Nephron (organoid): ENCODE measurements around the gene C22orf39.

ENCODE experiments used
- H3K27ac Mint-ChIP-seq, 3 experiments: 2 replicates each; pipeline ENCODE4 v1.8.0; 2020; ENCODE audit warnings: mixed read lengths in 3 of 3, mild to moderate bottlenecking in 2 of 3, moderate library complexity in 1 of 3
- H3K27me3 Mint-ChIP-seq: 2 replicates; pipeline ENCODE4 v1.8.0; 2021; ENCODE audit warnings: low read depth, mild to moderate bottlenecking, moderate library complexity, mixed read lengths
- H3K36me3 Mint-ChIP-seq: 2 replicates; pipeline ENCODE4 v1.8.0; 2020; ENCODE audit warnings: low read depth, mixed read lengths
- H3K4me1 Mint-ChIP-seq: 2 replicates; pipeline ENCODE4 v1.8.0; 2020; ENCODE audit warnings: mixed read lengths
- H3K4me3 Mint-ChIP-seq, 3 experiments: 2 replicates each; pipeline ENCODE4 v1.8.0; 2020; ENCODE audit warnings: mild to moderate bottlenecking in 3 of 3, mixed read lengths in 3 of 3, moderate library complexity in 2 of 3
- H3K9me3 Mint-ChIP-seq: 2 replicates; pipeline ENCODE4 v1.8.0; 2020; ENCODE audit warnings: mixed read lengths
- TF ChIP-seq, protein P1 (sequence below), 3 experiments: fragments of 200-600 bp; sonication (generic); IDR thresholded peaks; one replicate each; pipeline ENCODE4 v1.5.0; 2021; ENCODE audit warnings: antibody characterized with exemption in 3 of 3; ENCODE audit not compliant: unreplicated experiment in 3 of 3

Gene C22orf39

DNA sequence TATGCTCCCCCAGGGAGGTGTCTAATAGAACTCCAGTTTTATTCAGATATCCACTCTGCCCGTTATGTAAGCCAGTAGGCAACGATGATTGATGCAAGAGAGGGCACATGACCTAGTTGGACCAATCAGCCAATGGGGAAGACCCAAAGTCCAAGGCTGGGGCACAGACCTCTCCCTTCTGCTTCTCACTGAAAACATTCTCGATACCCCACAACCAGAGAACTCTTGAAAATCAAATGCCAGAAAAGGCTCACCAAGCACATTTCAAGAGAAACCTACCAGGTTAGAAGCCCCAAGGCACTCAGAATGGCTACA, 23.4 kb downstream of the C22orf39 start:
- H3K27ac Mint-ChIP-seq: no peak overlapping the region
- peaks cover 3% of the 10 kb centered on the region for H3K36me3 Mint-ChIP-seq
- TF ChIP-seq, protein P1, sequence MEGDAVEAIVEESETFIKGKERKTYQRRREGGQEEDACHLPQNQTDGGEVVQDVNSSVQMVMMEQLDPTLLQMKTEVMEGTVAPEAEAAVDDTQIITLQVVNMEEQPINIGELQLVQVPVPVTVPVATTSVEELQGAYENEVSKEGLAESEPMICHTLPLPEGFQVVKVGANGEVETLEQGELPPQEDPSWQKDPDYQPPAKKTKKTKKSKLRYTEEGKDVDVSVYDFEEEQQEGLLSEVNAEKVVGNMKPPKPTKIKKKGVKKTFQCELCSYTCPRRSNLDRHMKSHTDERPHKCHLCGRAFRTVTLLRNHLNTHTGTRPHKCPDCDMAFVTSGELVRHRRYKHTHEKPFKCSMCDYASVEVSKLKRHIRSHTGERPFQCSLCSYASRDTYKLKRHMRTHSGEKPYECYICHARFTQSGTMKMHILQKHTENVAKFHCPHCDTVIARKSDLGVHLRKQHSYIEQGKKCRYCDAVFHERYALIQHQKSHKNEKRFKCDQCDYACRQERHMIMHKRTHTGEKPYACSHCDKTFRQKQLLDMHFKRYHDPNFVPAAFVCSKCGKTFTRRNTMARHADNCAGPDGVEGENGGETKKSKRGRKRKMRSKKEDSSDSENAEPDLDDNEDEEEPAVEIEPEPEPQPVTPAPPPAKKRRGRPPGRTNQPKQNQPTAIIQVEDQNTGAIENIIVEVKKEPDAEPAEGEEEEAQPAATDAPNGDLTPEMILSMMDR (IDR thresholded peaks at IDR 0.05; ENCODE audit: unreplicated experiment in 3 of 3): no peak
- peaks cover 15% of the 10 kb centered on the region for H3K4me1 Mint-ChIP-seq
- no peaks in the 10 kb centered on the region for H3K9me3 Mint-ChIP-seq
- H3K27me3 Mint-ChIP-seq: no peaks in the 10 kb centered on the region
- no peak overlapping the region for H3K4me3 Mint-ChIP-seq

DNA sequence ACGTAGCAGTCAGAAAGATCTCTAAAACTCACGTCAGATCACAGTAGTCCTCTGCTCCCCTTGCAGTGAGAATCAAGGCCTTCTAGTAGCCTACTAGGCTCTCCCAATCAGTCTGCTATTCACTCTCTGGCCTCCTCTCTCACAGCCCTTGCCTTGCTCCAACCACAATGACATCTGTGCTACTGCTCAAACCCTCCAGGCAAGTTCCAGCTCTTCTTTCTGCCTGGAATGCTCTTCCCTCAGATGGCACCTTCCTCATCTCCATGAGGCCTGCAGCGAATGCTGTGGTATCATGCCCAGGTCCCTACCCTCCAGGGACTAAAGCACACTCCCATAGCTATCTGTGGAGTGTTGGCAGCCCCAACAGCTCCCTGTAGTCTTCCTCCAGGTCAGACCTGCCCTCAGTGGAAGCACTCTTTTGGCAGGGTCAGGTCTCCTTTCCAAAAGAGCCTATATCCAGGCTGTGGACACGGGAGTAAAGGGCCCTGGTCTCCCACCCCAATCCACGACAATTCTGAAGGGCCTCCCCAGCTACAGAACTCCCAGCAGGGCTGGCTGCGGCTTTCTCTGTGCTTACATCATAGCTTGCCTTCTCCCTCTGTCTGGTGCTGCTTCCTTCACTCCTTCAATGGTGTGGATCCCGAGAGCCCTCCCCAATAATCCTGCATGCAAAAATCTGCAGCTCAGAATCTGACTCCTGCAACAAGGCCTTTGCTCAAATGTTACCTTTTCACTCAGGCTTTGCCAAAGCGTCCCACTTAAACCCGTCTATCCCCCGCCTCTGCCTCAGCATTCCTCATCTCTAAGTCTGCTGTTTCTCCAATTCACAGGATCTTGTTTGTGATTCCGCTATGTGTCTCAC, 24.8 kb downstream of the C22orf39 start:
- Mint-ChIP-seq H3K36me3 (peaks cover 8% of the 10 kb centered on the region), H3K27ac (no peak overlapping the region), H3K4me3 (no peak overlapping the region), H3K27me3 (no peaks in the 10 kb centered on the region), H3K9me3 (no peaks in the 10 kb centered on the region), H3K4me1 (peaks cover 15% of the 10 kb centered on the region)
- TF ChIP-seq, protein P1 (IDR thresholded peaks at IDR 0.05; ENCODE audit: unreplicated experiment in 3 of 3): no peak

DNA sequence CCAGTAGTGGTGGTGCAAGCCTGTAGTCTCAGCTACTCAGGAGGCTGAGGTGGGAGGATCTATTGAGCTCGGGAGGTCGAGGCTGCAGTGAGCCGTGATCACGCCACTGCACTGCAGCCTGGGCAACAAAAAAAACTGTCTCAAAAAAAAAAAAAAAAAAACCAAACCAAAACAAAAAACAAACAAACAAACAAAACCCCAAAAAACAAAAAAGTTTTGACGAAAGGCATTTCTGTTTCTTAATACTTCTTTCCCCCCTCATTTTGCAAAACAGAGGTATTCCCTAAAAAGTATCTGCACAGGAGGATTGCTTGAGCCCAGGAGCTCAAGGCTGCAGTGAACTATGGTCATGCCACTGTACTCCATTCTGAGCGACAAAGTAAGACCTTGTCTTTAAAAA, 27.2 kb downstream of the C22orf39 start:
- Mint-ChIP-seq H3K4me3 (no peak overlapping the region), H3K4me1 (peaks cover 15% of the 10 kb centered on the region), H3K27ac (no peak overlapping the region), H3K36me3 (peaks cover 23% of the 10 kb centered on the region), H3K9me3 (peaks cover 4% of the 10 kb centered on the region), H3K27me3 (no peaks in the 10 kb centered on the region)
- TF ChIP-seq, protein P1 (IDR thresholded peaks at IDR 0.05; ENCODE audit: unreplicated experiment in 3 of 3): no peak

DNA sequence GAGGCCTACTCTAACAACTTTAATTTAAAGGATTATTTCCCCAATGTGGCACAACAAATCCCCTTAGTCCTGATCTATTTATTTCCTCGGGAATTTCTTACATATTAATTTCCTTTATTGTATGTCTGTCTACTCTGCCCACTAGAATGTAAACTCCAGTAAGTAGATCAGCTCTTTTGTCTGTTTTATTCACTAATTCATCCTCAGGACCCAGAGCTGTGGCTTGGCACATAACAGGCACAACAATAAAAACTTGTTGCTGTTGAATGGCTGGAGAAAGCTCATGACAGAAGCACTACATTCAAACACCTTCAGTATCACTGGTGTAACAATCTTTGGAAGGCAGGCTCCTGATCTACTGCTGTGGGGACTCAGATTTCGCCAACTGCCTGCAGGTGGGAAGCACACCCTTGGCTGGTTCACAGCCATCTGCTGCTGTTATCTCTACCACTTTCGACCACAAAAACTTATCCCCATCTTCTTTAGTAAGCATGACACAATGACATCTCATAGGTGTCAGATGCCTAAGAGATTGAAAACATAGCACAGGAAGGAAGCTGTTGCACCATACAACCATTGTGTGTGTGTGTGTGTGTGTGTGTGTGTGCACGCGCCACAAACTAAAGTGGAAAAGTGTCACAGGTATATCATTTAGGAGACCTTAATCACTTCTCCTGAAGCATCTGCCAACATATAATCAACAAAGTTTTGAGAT, 27.9 kb downstream of the C22orf39 start:
- TF ChIP-seq, protein P1 (IDR thresholded peaks at IDR 0.05; ENCODE audit: unreplicated experiment in 3 of 3): no peak
- Mint-ChIP-seq H3K27me3 (no peaks in the 10 kb centered on the region), H3K27ac (no peak overlapping the region), H3K36me3 (peaks cover 23% of the 10 kb centered on the region), H3K4me3 (no peak overlapping the region), H3K4me1 (peaks cover 15% of the 10 kb centered on the region), H3K9me3 (peaks cover 4% of the 10 kb centered on the region)

DNA sequence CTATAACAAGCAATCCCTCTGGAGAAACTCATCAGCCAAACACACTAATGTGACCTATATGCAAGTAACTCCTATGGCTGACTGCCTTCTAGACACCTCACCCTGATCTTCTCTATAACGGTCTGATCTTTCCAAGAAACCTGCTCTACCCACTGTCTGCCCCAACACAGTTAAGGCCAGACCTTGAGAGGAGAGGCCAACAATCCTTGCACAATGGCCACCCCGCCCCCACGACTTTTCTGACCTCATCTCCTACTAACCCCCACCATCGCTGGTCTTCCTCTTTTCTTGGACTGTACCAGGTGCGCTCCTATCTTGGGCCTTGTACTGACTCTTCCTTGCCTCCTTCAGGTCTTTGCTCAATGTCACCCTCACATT, 28.4 kb downstream of the C22orf39 start:
- peaks cover 15% of the 10 kb centered on the region for H3K4me1 Mint-ChIP-seq
- H3K9me3 Mint-ChIP-seq: peaks cover 4% of the 10 kb centered on the region
- H3K4me3 Mint-ChIP-seq: no peak overlapping the region
- TF ChIP-seq, protein P1 (IDR thresholded peaks at IDR 0.05; ENCODE audit: unreplicated experiment in 3 of 3): no peak
- peaks cover 23% of the 10 kb centered on the region for H3K36me3 Mint-ChIP-seq
- no peak overlapping the region for H3K27ac Mint-ChIP-seq
- H3K27me3 Mint-ChIP-seq: no peaks in the 10 kb centered on the region
